Hepatocyte (in vitro differentiated cells): Measurements from ENCODE around the gene CORO2B.

Experiments
- EZH2 ChIP-seq: fragments of 200-600 bp; sonication (generic); IDR thresholded peaks from 2 replicates; pipeline ENCODE4 v1.6.1; 2016; ENCODE audit warnings: antibody characterized with exemption, mild to moderate bottlenecking, borderline replicate concordance
- TF ChIP-seq, protein P1 (sequence below): fragments of 200-600 bp; sonication (generic); IDR thresholded peaks from 2 replicates; pipeline ENCODE4 v1.5.1; 2016; ENCODE audit warnings: antibody characterized with exemption, mild to moderate bottlenecking; ENCODE audit not compliant: poor library complexity

DNA sequence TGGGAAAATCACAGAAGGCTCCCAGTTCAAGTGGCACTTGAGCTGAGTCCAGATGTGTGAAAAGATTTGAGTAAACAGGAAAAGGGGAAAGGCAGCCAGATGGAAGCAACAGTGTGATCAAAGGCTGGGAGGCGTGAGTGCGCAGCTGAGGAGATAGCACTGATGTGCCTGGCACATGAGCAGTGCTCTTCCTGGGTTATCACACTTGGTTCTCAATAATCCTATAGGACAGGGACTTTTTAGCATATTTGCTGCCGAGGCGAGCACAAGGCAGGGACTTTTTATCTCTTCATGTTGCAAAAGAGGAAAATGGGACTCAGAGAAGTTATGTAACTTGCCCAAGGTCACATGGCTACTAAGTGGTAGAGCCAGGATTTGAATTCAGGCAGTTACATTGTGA lies 39.6 kb downstream of the CORO2B start:
- no peak for TF ChIP-seq EZH2
- TF ChIP-seq, protein P1, sequence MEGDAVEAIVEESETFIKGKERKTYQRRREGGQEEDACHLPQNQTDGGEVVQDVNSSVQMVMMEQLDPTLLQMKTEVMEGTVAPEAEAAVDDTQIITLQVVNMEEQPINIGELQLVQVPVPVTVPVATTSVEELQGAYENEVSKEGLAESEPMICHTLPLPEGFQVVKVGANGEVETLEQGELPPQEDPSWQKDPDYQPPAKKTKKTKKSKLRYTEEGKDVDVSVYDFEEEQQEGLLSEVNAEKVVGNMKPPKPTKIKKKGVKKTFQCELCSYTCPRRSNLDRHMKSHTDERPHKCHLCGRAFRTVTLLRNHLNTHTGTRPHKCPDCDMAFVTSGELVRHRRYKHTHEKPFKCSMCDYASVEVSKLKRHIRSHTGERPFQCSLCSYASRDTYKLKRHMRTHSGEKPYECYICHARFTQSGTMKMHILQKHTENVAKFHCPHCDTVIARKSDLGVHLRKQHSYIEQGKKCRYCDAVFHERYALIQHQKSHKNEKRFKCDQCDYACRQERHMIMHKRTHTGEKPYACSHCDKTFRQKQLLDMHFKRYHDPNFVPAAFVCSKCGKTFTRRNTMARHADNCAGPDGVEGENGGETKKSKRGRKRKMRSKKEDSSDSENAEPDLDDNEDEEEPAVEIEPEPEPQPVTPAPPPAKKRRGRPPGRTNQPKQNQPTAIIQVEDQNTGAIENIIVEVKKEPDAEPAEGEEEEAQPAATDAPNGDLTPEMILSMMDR: no peak
